WERI-Rb-1 (cell line): ENCODE data around the gene BCAR3.

Experiments used
- DNase-seq: peaks from one replicate; pipeline ENCODE4 v3.0.0-alpha.2; 2020
- H3K27ac ChIP-seq: fragments of 250-450 bp; sonication (Bioruptor Pico); 2 replicates; pipeline ENCODE4 v1.5.1; 2020; ENCODE audit warnings: mild to moderate bottlenecking, moderate library complexity
- H3K27me3 ChIP-seq: fragments of 250-450 bp; sonication (Bioruptor Pico); 2 replicates; pipeline ENCODE4 v1.5.1; 2021; ENCODE audit warnings: mild to moderate bottlenecking, low read depth, moderate library complexity; ENCODE audit not compliant: insufficient read depth, severe bottlenecking
- H3K36me3 ChIP-seq: fragments of 250-450 bp; sonication (Bioruptor Pico); 2 replicates; pipeline ENCODE4 v1.5.1; 2020; ENCODE audit warnings: mild to moderate bottlenecking, moderate library complexity
- H3K4me3 ChIP-seq: 2 replicates; pipeline ENCODE4 v1.5.1; 2011; ENCODE audit warnings: low read depth, mild to moderate bottlenecking, control low read depth, low read length
- H3K9me3 ChIP-seq: fragments of 250-450 bp; sonication (Bioruptor Pico); 2 replicates; pipeline ENCODE4 v1.5.1; 2021; ENCODE audit warnings: mild to moderate bottlenecking, moderate library complexity; ENCODE audit not compliant: severe bottlenecking
- CTCF ChIP-seq: IDR thresholded peaks from 2 replicates; pipeline ENCODE4 v1.5.1; 2011; ENCODE audit warnings: low read depth, mild to moderate bottlenecking, control low read depth, inconsistent platforms, low read length

BCAR3 gene

GRCh38 chr1:93546162-93546863, 135.3 kb downstream of the BCAR3 start:
- no peak for TF ChIP-seq CTCF
- DNase-seq: no peak
- Histone ChIP-seq H3K36me3 (peaks cover 52% of the 10 kb centered on the region), H3K27me3 (no peaks in the 10 kb centered on the region), H3K27ac (no peak overlapping the region), H3K4me3 (no peak overlapping the region), H3K9me3 (no peaks in the 10 kb centered on the region)

- no peaks in the 10 kb centered on the region for H3K27me3 ChIP-seq
- no peak for TF ChIP-seq CTCF
- no peak overlapping the region for H3K27ac ChIP-seq
- H3K9me3 ChIP-seq: no peaks in the 10 kb centered on the region
- peaks cover 19% of the 10 kb centered on the region for H3K36me3 ChIP-seq
- no peak for DNase-seq
- H3K4me3 ChIP-seq: no peak overlapping the region
Measured at GRCh38 chr1:93542398-93542797, 139.2 kb downstream of the BCAR3 start.

GRCh38 chr1:93541045-93541444, 140.6 kb downstream of the BCAR3 start:
- no peaks in the 10 kb centered on the region for H3K27me3 ChIP-seq
- DNase-seq: no peak
- no peak overlapping the region for H3K27ac ChIP-seq
- no peak for TF ChIP-seq CTCF
- peaks cover 9% of the 10 kb centered on the region for H3K36me3 ChIP-seq
- no peaks in the 10 kb centered on the region for H3K9me3 ChIP-seq
- no peak overlapping the region for H3K4me3 ChIP-seq

- no peak overlapping the region for H3K4me3 ChIP-seq
- DNase-seq: no peak
- H3K9me3 ChIP-seq: no peaks in the 10 kb centered on the region
- no peak overlapping the region for H3K27ac ChIP-seq
- H3K36me3 ChIP-seq: peaks cover 6% of the 10 kb centered on the region
- TF ChIP-seq CTCF: no peak
- no peaks in the 10 kb centered on the region for H3K27me3 ChIP-seq
Measured at GRCh38 chr1:93537924-93538323, 143.7 kb downstream of the BCAR3 start.

GRCh38 chr1:93537396-93537795, 144.2 kb downstream of the BCAR3 start:
- no peak for DNase-seq
- Histone ChIP-seq H3K4me3 (no peak overlapping the region), H3K27me3 (no peaks in the 10 kb centered on the region), H3K36me3 (peaks cover 6% of the 10 kb centered on the region), H3K9me3 (no peaks in the 10 kb centered on the region), H3K27ac (no peak overlapping the region)
- no peak for TF ChIP-seq CTCF

- Histone ChIP-seq H3K36me3 (peaks cover 22% of the 10 kb centered on the region), H3K27ac (no peak overlapping the region), H3K4me3 (no peak overlapping the region), H3K27me3 (no peaks in the 10 kb centered on the region), H3K9me3 (no peaks in the 10 kb centered on the region)
- TF ChIP-seq CTCF: no peak
- DNase-seq: no peak
Measured at GRCh38 chr1:93533677-93534076, 148.0 kb downstream of the BCAR3 start.
